Subcutaneous preadipocyte (primary cell): ENCODE measurements around the gene OSCP1. TPM values are rescaled to one million over a fixed set of nuclear protein-coding genes. Genes with fewer than 3 reads are reported as not detected.
A peak's percentile ranks its signal among the peaks of the same experiment; 100 is the strongest.

Experiments used
- small RNA-seq: library from RNA; depleted of rRNA; stranded (forward); fragments of <200 nt; gene quantifications from one replicate; pipeline ENCODE3, GENCODE V24; 2012
- total RNA-seq: library from RNA; depleted of rRNA; stranded (reverse); fragments of >200 nt; gene quantifications from 2 replicates; pipeline ENCODE4 v1.2.3, GENCODE V29; 2012

Gene OSCP1
- 7.4 and 8.1 TPM in 2 replicates for total RNA-seq

GRCh38 chr1:36450270-36450918 is at the start of gene OSCP1:
Gene OSCP1, minus strand, starts transcription at chr1:36450451. Its CDS starts 82 bp downstream, at chr1:36450369.

GRCh38 chr1:36482724-36483388 is 32.6 kb upstream of the OSCP1 start, which contains the start of gene CSF3R:
Gene CSF3R, minus strand, starts transcription at chr1:36482913. Its CDS starts 3,417 bp downstream, at chr1:36479496.

GRCh38 chr1:36463803-36464604 is 13.8 kb upstream of the OSCP1 start, which contains the start of gene MRPS15:
Gene MRPS15, minus strand, starts transcription at chr1:36464384. Its CDS starts 109 bp downstream, at chr1:36464275.

GRCh38 chr1:36397378-36398230 is 52.6 kb downstream of the OSCP1 start, which contains the start of gene LSM10:
Gene LSM10, minus strand, starts transcription at chr1:36397908. Its CDS starts 3,779 bp downstream, at chr1:36394129.

GRCh38 chr1:36385410-36386264 is 64.6 kb downstream of the OSCP1 start, which contains the start of gene STK40:
Gene STK40, minus strand, starts transcription at chr1:36385924. Its CDS starts 24,592 bp downstream, at chr1:36361332.

Small RNA genes within 50 kb of the gene (small RNA-seq; reads per million reads assigned to genes)
- gene RNU4-27P (not detected), gene SNORA63C (2.1 reads per million, percentile 81 among the genes with 10 or more reads in this experiment)

Other genes with a start within 250 kb of the OSCP1 start
- gene THRAP3, start 226.0 kb downstream of the OSCP1 start, total RNA-seq: 102 and 134 TPM in 2 replicates
- 1.5 and 2.7 TPM in 2 replicates for gene SH3D21, start 144.1 kb downstream of the OSCP1 start, total RNA-seq
- 169 and 186 TPM in 2 replicates for gene EVA1B, start 126.8 kb downstream of the OSCP1 start, total RNA-seq
- gene STK40, start 64.5 kb downstream of the OSCP1 start, total RNA-seq: 9.2 and 10.4 TPM in 2 replicates
- gene LSM10, start 52.5 kb downstream of the OSCP1 start, total RNA-seq: 8.4 and 9.2 TPM in 2 replicates
- 86.0 and 96.2 TPM in 2 replicates for gene MRPS15, start 13.9 kb upstream of the OSCP1 start, total RNA-seq
- gene CSF3R, start 32.5 kb upstream of the OSCP1 start, total RNA-seq: not detected in 2 replicates